ENCODE results near the gene NOTO. TPM values are rescaled to one million over a fixed set of nuclear protein-coding genes. Genes with fewer than 3 reads are reported as not detected.

NOTO gene
- total RNA-seq, 1 donor from 2014 or later, result not detected

DNA sequence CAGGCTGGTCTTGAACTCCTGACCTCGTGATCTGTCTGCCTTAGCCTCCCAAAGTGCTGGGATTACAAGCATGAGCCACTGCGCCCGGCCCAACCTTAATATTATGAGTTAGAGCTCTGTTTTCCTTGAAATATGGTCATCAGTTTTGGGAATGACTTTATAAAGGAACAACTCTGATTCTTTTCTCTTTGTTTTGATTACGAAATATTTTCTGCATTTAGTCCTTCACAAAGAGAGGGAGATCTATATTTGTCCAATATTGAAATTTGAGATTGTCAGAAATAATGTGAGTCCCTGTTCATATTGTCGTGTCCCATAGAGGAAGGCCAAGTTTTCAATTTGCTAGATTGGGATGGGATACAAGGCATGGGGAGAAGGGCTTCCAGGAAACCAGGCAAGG is 14.8 kb downstream of the NOTO start:
- Mint-ChIP-seq H3K4me1 (ENCODE audit: low read depth, unreplicated experiment) (peaks cover 8% of the 10 kb centered on the region), H3K36me3 (ENCODE audit: low read depth, unreplicated experiment) (peaks cover 12% of the 10 kb centered on the region), H3K9me3 (ENCODE audit: unreplicated experiment) (no peaks in the 10 kb centered on the region), H3K27me3 (ENCODE audit: low read depth, unreplicated experiment) (no peaks in the 10 kb centered on the region), H3K27ac (ENCODE audit: unreplicated experiment) (no peak overlapping the region), H3K4me3 (ENCODE audit: unreplicated experiment) (no peak overlapping the region)
- no peak overlapping the region for H3K4me3 ChIP-seq (ENCODE audit: insufficient read depth, low read depth, low read length)
- no peaks in the 10 kb centered on the region for H3K9me3 ChIP-seq (ENCODE audit: insufficient read depth, low read depth, low read length)
- peaks cover 3% of the 10 kb centered on the region for H3K36me3 ChIP-seq (ENCODE audit: insufficient read depth, low read length)
- peaks cover 9% of the 10 kb centered on the region for H4K20me1 ChIP-seq (ENCODE audit: insufficient read depth, low read length)
- H3K9ac ChIP-seq (ENCODE audit: low read length), result no peak overlapping the region
- H3K79me2 ChIP-seq (ENCODE audit: insufficient read depth, low read length), result peaks cover 35% of the 10 kb centered on the region
- no peak overlapping the region for H3K4me2 ChIP-seq (ENCODE audit: low read length)
- H3K4me1 ChIP-seq (ENCODE audit: insufficient read depth, low read length), result peaks cover 3% of the 10 kb centered on the region
- TF ChIP-seq EZH2 (IDR thresholded peaks at IDR 0.05; ENCODE audit: insufficient read depth, low read length), result no peak
- TF ChIP-seq, protein P1, sequence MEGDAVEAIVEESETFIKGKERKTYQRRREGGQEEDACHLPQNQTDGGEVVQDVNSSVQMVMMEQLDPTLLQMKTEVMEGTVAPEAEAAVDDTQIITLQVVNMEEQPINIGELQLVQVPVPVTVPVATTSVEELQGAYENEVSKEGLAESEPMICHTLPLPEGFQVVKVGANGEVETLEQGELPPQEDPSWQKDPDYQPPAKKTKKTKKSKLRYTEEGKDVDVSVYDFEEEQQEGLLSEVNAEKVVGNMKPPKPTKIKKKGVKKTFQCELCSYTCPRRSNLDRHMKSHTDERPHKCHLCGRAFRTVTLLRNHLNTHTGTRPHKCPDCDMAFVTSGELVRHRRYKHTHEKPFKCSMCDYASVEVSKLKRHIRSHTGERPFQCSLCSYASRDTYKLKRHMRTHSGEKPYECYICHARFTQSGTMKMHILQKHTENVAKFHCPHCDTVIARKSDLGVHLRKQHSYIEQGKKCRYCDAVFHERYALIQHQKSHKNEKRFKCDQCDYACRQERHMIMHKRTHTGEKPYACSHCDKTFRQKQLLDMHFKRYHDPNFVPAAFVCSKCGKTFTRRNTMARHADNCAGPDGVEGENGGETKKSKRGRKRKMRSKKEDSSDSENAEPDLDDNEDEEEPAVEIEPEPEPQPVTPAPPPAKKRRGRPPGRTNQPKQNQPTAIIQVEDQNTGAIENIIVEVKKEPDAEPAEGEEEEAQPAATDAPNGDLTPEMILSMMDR (IDR thresholded peaks at IDR 0.05; ENCODE audit: insufficient read depth, low read depth, low read length), result no peak
- FAIRE-seq (no peak), DNase-seq (ENCODE audit: low read depth) (no peak)
- no peak overlapping the region for H3K27ac ChIP-seq (ENCODE audit: low read depth, low read length)
- no peaks in the 10 kb centered on the region for H3K27me3 ChIP-seq (ENCODE audit: insufficient read depth, low read length)
- no peak overlapping the region for H2AFZ ChIP-seq (ENCODE audit: low read depth, low read length)

DNA sequence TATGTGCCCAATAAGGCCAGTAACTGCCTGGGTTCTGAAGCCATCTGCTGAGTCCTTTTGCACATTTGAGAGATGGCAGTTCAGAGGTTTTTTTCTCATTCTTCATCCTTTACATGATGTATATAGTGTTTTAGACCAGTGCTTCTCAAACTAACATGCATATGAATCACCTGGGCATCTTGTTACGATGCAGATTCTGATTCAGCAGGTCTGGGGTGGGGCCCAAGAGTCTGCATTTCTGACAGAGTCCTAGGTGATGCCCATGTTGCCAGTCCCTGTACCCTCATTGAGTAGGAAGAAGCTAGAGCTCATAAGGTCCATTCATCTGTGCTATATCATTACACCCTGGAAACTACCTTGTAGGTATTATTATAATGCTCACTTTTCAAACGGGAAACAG is 15.5 kb downstream of the NOTO start:
- no peak overlapping the region for H3K4me3 ChIP-seq (ENCODE audit: insufficient read depth, low read depth, low read length)
- no peak overlapping the region for H3K9ac ChIP-seq (ENCODE audit: low read length)
- Mint-ChIP-seq H3K9me3 (ENCODE audit: unreplicated experiment) (no peaks in the 10 kb centered on the region), H3K27me3 (ENCODE audit: low read depth, unreplicated experiment) (no peaks in the 10 kb centered on the region), H3K4me1 (ENCODE audit: low read depth, unreplicated experiment) (peaks cover 7% of the 10 kb centered on the region), H3K36me3 (ENCODE audit: low read depth, unreplicated experiment) (peaks cover 12% of the 10 kb centered on the region), H3K27ac (ENCODE audit: unreplicated experiment) (peak overlapping the region; percentile 42), H3K4me3 (ENCODE audit: unreplicated experiment) (no peak overlapping the region)
- H3K79me2 ChIP-seq (ENCODE audit: insufficient read depth, low read length), result peaks cover 35% of the 10 kb centered on the region
- H4K20me1 ChIP-seq (ENCODE audit: insufficient read depth, low read length), result peaks cover 9% of the 10 kb centered on the region
- no peak overlapping the region for H3K4me2 ChIP-seq (ENCODE audit: low read length)
- peaks cover 3% of the 10 kb centered on the region for H3K36me3 ChIP-seq (ENCODE audit: insufficient read depth, low read length)
- no peaks in the 10 kb centered on the region for H3K27me3 ChIP-seq (ENCODE audit: insufficient read depth, low read length)
- no peak overlapping the region for H3K27ac ChIP-seq (ENCODE audit: low read depth, low read length)
- TF ChIP-seq EZH2 (IDR thresholded peaks at IDR 0.05; ENCODE audit: insufficient read depth, low read length), result no peak
- TF ChIP-seq, protein P1 (IDR thresholded peaks at IDR 0.05; ENCODE audit: insufficient read depth, low read depth, low read length), result no peak
- H3K9me3 ChIP-seq (ENCODE audit: insufficient read depth, low read depth, low read length), result no peaks in the 10 kb centered on the region
- H2AFZ ChIP-seq (ENCODE audit: low read depth, low read length), result no peak overlapping the region
- H3K4me1 ChIP-seq (ENCODE audit: insufficient read depth, low read length), result peaks cover 3% of the 10 kb centered on the region
- FAIRE-seq (no peak), DNase-seq (ENCODE audit: low read depth) (no peak)

- H2AFZ ChIP-seq (ENCODE audit: low read depth, low read length), result no peak overlapping the region
- H3K4me3 ChIP-seq (ENCODE audit: insufficient read depth, low read depth, low read length), result no peak overlapping the region
- FAIRE-seq, result no peak
- no peaks in the 10 kb centered on the region for H3K27me3 Mint-ChIP-seq (ENCODE audit: low read depth, unreplicated experiment)
- no peak overlapping the region for H3K9ac ChIP-seq (ENCODE audit: low read length)
- peaks cover 9% of the 10 kb centered on the region for H4K20me1 ChIP-seq (ENCODE audit: insufficient read depth, low read length)
- H3K4me3 Mint-ChIP-seq (ENCODE audit: unreplicated experiment), result no peak overlapping the region
- H3K4me2 ChIP-seq (ENCODE audit: low read length), result no peak overlapping the region
- no peaks in the 10 kb centered on the region for H3K27me3 ChIP-seq (ENCODE audit: insufficient read depth, low read length)
- H3K79me2 ChIP-seq (ENCODE audit: insufficient read depth, low read length), result peaks cover 35% of the 10 kb centered on the region
- no peaks in the 10 kb centered on the region for H3K9me3 ChIP-seq (ENCODE audit: insufficient read depth, low read depth, low read length)
- TF ChIP-seq EZH2 (IDR thresholded peaks at IDR 0.05; ENCODE audit: insufficient read depth, low read length), result no peak
- TF ChIP-seq, protein P1 (IDR thresholded peaks at IDR 0.05; ENCODE audit: insufficient read depth, low read depth, low read length), result no peak
- H3K9me3 Mint-ChIP-seq (ENCODE audit: unreplicated experiment), result no peaks in the 10 kb centered on the region
- H3K4me1 Mint-ChIP-seq (ENCODE audit: low read depth, unreplicated experiment), result peaks cover 7% of the 10 kb centered on the region
- H3K36me3 Mint-ChIP-seq (ENCODE audit: low read depth, unreplicated experiment), result peaks cover 12% of the 10 kb centered on the region
- no peak for DNase-seq (ENCODE audit: low read depth)
- H3K36me3 ChIP-seq (ENCODE audit: insufficient read depth, low read length), result peaks cover 3% of the 10 kb centered on the region
- no peak overlapping the region for H3K27ac Mint-ChIP-seq (ENCODE audit: unreplicated experiment)
- H3K4me1 ChIP-seq (ENCODE audit: insufficient read depth, low read length), result peaks cover 3% of the 10 kb centered on the region
- H3K27ac ChIP-seq (ENCODE audit: low read depth, low read length), result no peak overlapping the region
These were observed 15.9 kb downstream of the NOTO start for GRCh38 chr2:73218298-73218697.
